CD4-positive, CD25-positive, alpha-beta regulatory T cell (primary cell): ENCODE results near the gene MRPL18. TPM values are rescaled to one million over a fixed set of nuclear protein-coding genes. Genes with fewer than 3 reads are reported as not detected.

ENCODE experiments used
- ATAC-seq, 2 donors: fragments of 150-1000 bp; cut with Tn5 transposase; one replicate each; pipeline ENCODE4 v1.10.0; 2021; ENCODE audit warnings: low read depth in 2 of 2, moderate number of reproducible peaks in 2 of 2, moderate library complexity in 1 of 2
- DNase-seq, 3 donors: peaks; one replicate each; pipeline versions ENCODE4 v3.0.0 to v3.0.0-alpha.2; 2012 to 2022; ENCODE audit warnings: mixed read lengths in 1 of 3
- H3K27ac ChIP-seq: one replicate; pipeline ENCODE4 v1.7.0; 2013; ENCODE audit warnings: mild to moderate bottlenecking, low read length; ENCODE audit not compliant: insufficient read depth, poor library complexity, severe bottlenecking
- H3K27me3 ChIP-seq: one replicate; pipeline ENCODE4 v1.7.0; 2013; ENCODE audit warnings: low read length; ENCODE audit not compliant: control insufficient read depth, insufficient read depth
- H3K36me3 ChIP-seq: one replicate; pipeline ENCODE4 v1.7.0; 2013; ENCODE audit warnings: mild to moderate bottlenecking, low read length, moderate library complexity; ENCODE audit not compliant: control insufficient read depth, insufficient read depth
- H3K4me1 ChIP-seq: 2 replicates; pipeline ENCODE4 v1.7.0; 2013; ENCODE audit warnings: mild to moderate bottlenecking, low read length; ENCODE audit not compliant: insufficient read depth, control insufficient read depth, poor library complexity, severe bottlenecking
- H3K4me3 ChIP-seq: one replicate; pipeline ENCODE4 v1.7.0; 2013; ENCODE audit warnings: low read depth, mild to moderate bottlenecking, low read length, moderate library complexity
- H3K9me3 ChIP-seq, 2 experiments: 1 replicate in 1 of 2; 2 replicates in 1 of 2; pipeline ENCODE4 v1.7.0; 2013; ENCODE audit warnings: low read length in 2 of 2, mild to moderate bottlenecking in 1 of 2, moderate library complexity in 1 of 2; ENCODE audit not compliant: control insufficient read depth in 2 of 2
- H3K27ac Mint-ChIP-seq, 3 donors: one replicate each; pipeline ENCODE4 v1.8.0; 2020 to 2022; ENCODE audit warnings: mild to moderate bottlenecking in 3 of 3, mixed read lengths in 3 of 3, moderate library complexity in 2 of 3
- H3K27me3 Mint-ChIP-seq: one replicate; pipeline ENCODE4 v1.8.0; 2022; ENCODE audit warnings: mild to moderate bottlenecking, mixed read lengths
- H3K36me3 Mint-ChIP-seq: one replicate; pipeline ENCODE4 v1.8.0; 2020; ENCODE audit warnings: mixed read lengths
- H3K4me1 Mint-ChIP-seq, 4 donors: one replicate each; pipeline ENCODE4 v1.8.0; 2020 to 2022; ENCODE audit warnings: mixed read lengths in 4 of 4, mild to moderate bottlenecking in 1 of 4
- H3K4me3 Mint-ChIP-seq, 4 donors: one replicate each; pipeline ENCODE4 v1.8.0; 2020 to 2022; ENCODE audit warnings: mild to moderate bottlenecking in 4 of 4, mixed read lengths in 4 of 4, moderate library complexity in 3 of 4
- H3K9me3 Mint-ChIP-seq, 7 donors: one replicate each; pipeline ENCODE4 v1.8.0; 2020 to 2022; ENCODE audit warnings: mixed read lengths in 7 of 7, mild to moderate bottlenecking in 3 of 7, moderate library complexity in 2 of 7
- polyA plus RNA-seq, 4 donors: library from polyadenylated mRNA; unstranded; fragments of 300-500 nt; fragmentation: Illumina TruSeq; gene quantifications; one replicate each; pipeline ENCODE4 v1.2.3, GENCODE V29; 2021
- total RNA-seq: library from RNA; stranded (reverse); gene quantifications from one replicate; pipeline ENCODE4 v1.2.3, GENCODE V29; 2022

Gene MRPL18
- total and polyA plus RNA-seq, 5 donors from 2014 or later, result 21.7 to 122 (median 94.5) TPM

- Histone ChIP-seq H3K36me3 (peaks cover 20% of the 10 kb centered on the region), H3K27ac (peak overlapping the region; percentile 98), H3K27me3 (no peaks in the 10 kb centered on the region), H3K9me3 (no peaks in the 10 kb centered on the region), H3K4me1 (peaks cover 16% of the 10 kb centered on the region), H3K4me3 (peak overlapping the region; percentile 77)
- H3K4me3 Mint-ChIP-seq, result peak overlapping the region; percentile 95 to 100 (median 97)
- H3K36me3 Mint-ChIP-seq, result peaks cover 18% of the 10 kb centered on the region
- H3K9me3 Mint-ChIP-seq, result peaks cover 0 to 3% (median 0%) of the 10 kb centered on the region in 7 donors
- ATAC-seq (no peak), DNase-seq (no peak)
- peak overlapping the region; percentile 97 to 98 (median 97) for H3K27ac Mint-ChIP-seq
- no peaks in the 10 kb centered on the region for H3K27me3 Mint-ChIP-seq
- peaks cover 11 to 42% (median 29%) of the 10 kb centered on the region in 4 donors for H3K4me1 Mint-ChIP-seq
Measured at GRCh38 chr6:159761129-159761872, 29.0 kb upstream of the MRPL18 start.

- Mint-ChIP-seq H3K4me3 (peak within 1 kb of the TSS; percentile 97 to 100 (median 98)), H3K27ac (peak within 1 kb of the TSS; percentile 97 to 98 (median 97)), H3K9me3 (peaks cover 0 to 3% (median 0%) of the 10 kb centered on the region in 7 donors), H3K27me3 (no peaks in the 10 kb centered on the region), H3K4me1 (peaks cover 11 to 42% (median 30%) of the 10 kb centered on the region in 4 donors), H3K36me3 (peaks cover 25% of the 10 kb centered on the region)
- ATAC-seq (peak; percentile 94 to 95), DNase-seq (peak; percentile 93 to 95 (median 93))
- H3K36me3 ChIP-seq, result peaks cover 24% of the 10 kb centered on the region
- peak within 1 kb of the TSS; percentile 80 for H3K4me3 ChIP-seq
- H3K4me1 ChIP-seq, result peaks cover 16% of the 10 kb centered on the region
- peak within 1 kb of the TSS; percentile 98 for H3K27ac ChIP-seq
- no peaks in the 10 kb centered on the region for H3K27me3 ChIP-seq
- H3K9me3 ChIP-seq, result no peaks in the 10 kb centered on the region
Measured at GRCh38 chr6:159761873-159762680, 28.2 kb upstream of the MRPL18 start, which contains the start of gene ACAT2. TSS of gene ACAT2 (plus strand) at chr6:159762045. CDS start at chr6:159762088, 43 bp downstream.

GRCh38 chr6:159762681-159763293 is 27.5 kb upstream of the MRPL18 start:
- H3K27me3 Mint-ChIP-seq, result no peaks in the 10 kb centered on the region
- H3K4me3 Mint-ChIP-seq, result peak overlapping the region; percentile 97 to 100 (median 98)
- H3K36me3 Mint-ChIP-seq, result peaks cover 27% of the 10 kb centered on the region
- peak overlapping the region; percentile 98 for H3K27ac ChIP-seq
- DNase-seq, result peak in 2 of 3 donors; percentile 30 to 44
- H3K9me3 ChIP-seq, result no peaks in the 10 kb centered on the region
- peaks cover 11 to 42% (median 30%) of the 10 kb centered on the region in 4 donors for H3K4me1 Mint-ChIP-seq
- H3K9me3 Mint-ChIP-seq, result peaks cover 0 to 3% (median 0%) of the 10 kb centered on the region in 7 donors
- ATAC-seq, result no peak
- H3K27me3 ChIP-seq, result no peaks in the 10 kb centered on the region
- H3K36me3 ChIP-seq, result peaks cover 27% of the 10 kb centered on the region
- H3K27ac Mint-ChIP-seq, result peak overlapping the region; percentile 94 to 98 (median 97)
- peak overlapping the region; percentile 80 for H3K4me3 ChIP-seq
- peaks cover 16% of the 10 kb centered on the region for H3K4me1 ChIP-seq

- ATAC-seq, result no peak
- H3K27ac Mint-ChIP-seq, result no peak overlapping the region
- H3K27me3 Mint-ChIP-seq, result no peaks in the 10 kb centered on the region
- Histone ChIP-seq H3K4me1 (peaks cover 10% of the 10 kb centered on the region), H3K4me3 (no peak overlapping the region), H3K36me3 (peaks cover 37% of the 10 kb centered on the region), H3K9me3 (no peaks in the 10 kb centered on the region), H3K27ac (no peak overlapping the region), H3K27me3 (no peaks in the 10 kb centered on the region)
- peaks cover 0 to 6% (median 2%) of the 10 kb centered on the region in 7 donors for H3K9me3 Mint-ChIP-seq
- H3K4me1 Mint-ChIP-seq, result peaks cover 4 to 23% (median 15%) of the 10 kb centered on the region in 4 donors
- H3K4me3 Mint-ChIP-seq, result no peak overlapping the region
- no peak for DNase-seq
- H3K36me3 Mint-ChIP-seq, result peaks cover 51% of the 10 kb centered on the region
Measured at GRCh38 chr6:159766906-159767305, 23.4 kb upstream of the MRPL18 start.

GRCh38 chr6:159769470-159769869 is 20.8 kb upstream of the MRPL18 start:
- ATAC-seq, result no peak
- Histone ChIP-seq H3K4me3 (no peak overlapping the region), H3K9me3 (no peaks in the 10 kb centered on the region), H3K27ac (no peak overlapping the region), H3K36me3 (peaks cover 39% of the 10 kb centered on the region), H3K27me3 (no peaks in the 10 kb centered on the region), H3K4me1 (no peaks in the 10 kb centered on the region)
- DNase-seq, result no peak
- Mint-ChIP-seq H3K4me3 (no peak overlapping the region), H3K27ac (no peak overlapping the region), H3K4me1 (peaks cover 0 to 15% (median 7%) of the 10 kb centered on the region in 4 donors), H3K9me3 (peaks cover 0 to 6% (median 2%) of the 10 kb centered on the region in 7 donors), H3K27me3 (no peaks in the 10 kb centered on the region), H3K36me3 (peaks cover 51% of the 10 kb centered on the region)

GRCh38 chr6:159772196-159772595 is 18.1 kb upstream of the MRPL18 start:
- peak overlapping the region in 1 of 4 donors; percentile 32 for H3K4me3 Mint-ChIP-seq

GRCh38 chr6:159777240-159777904 is 12.9 kb upstream of the MRPL18 start:
- H3K27ac ChIP-seq, result no peak overlapping the region
- Mint-ChIP-seq H3K9me3 (no peaks in the 10 kb centered on the region), H3K4me3 (no peak overlapping the region), H3K4me1 (peaks cover 5 to 8% (median 7%) of the 10 kb centered on the region in 4 donors), H3K36me3 (peaks cover 59% of the 10 kb centered on the region), H3K27ac (peak overlapping the region in 2 of 3 donors; percentile 20 to 60), H3K27me3 (no peaks in the 10 kb centered on the region)
- no peaks in the 10 kb centered on the region for H3K9me3 ChIP-seq
- ATAC-seq (no peak), DNase-seq (no peak)
- peaks cover under 1% of the 10 kb centered on the region for H3K4me1 ChIP-seq
- H3K4me3 ChIP-seq, result no peak overlapping the region
- no peaks in the 10 kb centered on the region for H3K27me3 ChIP-seq
- peaks cover 74% of the 10 kb centered on the region for H3K36me3 ChIP-seq

More at GRCh38 chr6:159772196-159772595, 18.1 kb upstream of the MRPL18 start:
- Histone ChIP-seq H3K27ac (no peak overlapping the region), H3K27me3 (no peaks in the 10 kb centered on the region), H3K9me3 (no peaks in the 10 kb centered on the region), H3K36me3 (peaks cover 46% of the 10 kb centered on the region), H3K4me3 (no peak overlapping the region), H3K4me1 (no peaks in the 10 kb centered on the region)
- Mint-ChIP-seq H3K4me1 (peaks cover 0 to 11% (median 0%) of the 10 kb centered on the region in 4 donors), H3K27me3 (no peaks in the 10 kb centered on the region), H3K27ac (no peak overlapping the region), H3K36me3 (peaks cover 55% of the 10 kb centered on the region), H3K9me3 (peaks cover 0 to 6% (median 2%) of the 10 kb centered on the region in 7 donors)
- DNase-seq, result no peak
- ATAC-seq, result no peak
